ENCODE data around the gene FLT1.

FLT1 gene

GRCh38 chr13:28452755-28453154 is 42.2 kb downstream of the FLT1 start:
- no peak overlapping the region for H3K27ac ChIP-seq (ENCODE audit: extremely low read depth, low read depth, low read length)
- TF ChIP-seq ZNF645 (tag by site-specific recombination; IDR thresholded peaks at IDR 0.05), result no peak
- TF ChIP-seq KLF17 (tag by site-specific recombination; IDR thresholded peaks at IDR 0.05), result no peak
- TF ChIP-seq KLF10 (tag by site-specific recombination; IDR thresholded peaks at IDR 0.05), result no peak
- no peak for TF ChIP-seq ZNF155 (tag by site-specific recombination; IDR thresholded peaks at IDR 0.05)
- TF ChIP-seq INSM2 (tag by site-specific recombination; IDR thresholded peaks at IDR 0.05), result no peak
- no peak for TF ChIP-seq YY1 (tag by site-specific recombination; IDR thresholded peaks at IDR 0.05)
- TF ChIP-seq ZNF792 (tag by site-specific recombination; IDR thresholded peaks at IDR 0.05), result no peak
- peaks cover 0 to 21% of the 10 kb centered on the region in 2 experiments; a peak in 2 of 3 replicates for H3K36me3 ChIP-seq (ENCODE audit: control insufficient read depth in 2 of 2, insufficient read depth in 1 of 2, low read length in 2 of 2)
- ChIA-PET POLR2A (no interaction called here), CTCF (interaction anchor here (0.5 kb wide), 1 partner anchor 17 kb away, joined by 4 read pairs; no protein-coding TSS in a partner anchor)
- peaks cover 12% of the 10 kb centered on the region for H3K4me1 ChIP-seq (ENCODE audit: control insufficient read depth, insufficient read depth, low read length)
- no peaks in the 10 kb centered on the region for H3K9me3 ChIP-seq (ENCODE audit: control insufficient read depth, insufficient read depth, low read depth, low read length)
- H3K4me3 ChIP-seq (ENCODE audit: low read depth, low read length), result no peak overlapping the region

- H3K9me3 ChIP-seq (ENCODE audit: control insufficient read depth, insufficient read depth, low read depth, low read length), result no peaks in the 10 kb centered on the region
- ChIA-PET CTCF (interaction anchor here (0.7 kb wide), 1 partner anchor 323 kb away, joined by 3 read pairs; no protein-coding TSS in a partner anchor), POLR2A (no interaction called here)
- H3K4me3 ChIP-seq (ENCODE audit: low read depth, low read length), result no peak overlapping the region
- H3K36me3 ChIP-seq (ENCODE audit: control insufficient read depth in 2 of 2, insufficient read depth in 1 of 2, low read length in 2 of 2), result peaks cover 0 to 21% of the 10 kb centered on the region in 2 experiments; a peak in 2 of 3 replicates
- no peak overlapping the region; the same call in 1 of the 2 replicates for H3K27ac ChIP-seq (ENCODE audit: extremely low read depth, low read depth, low read length)
- H3K4me1 ChIP-seq (ENCODE audit: control insufficient read depth, insufficient read depth, low read length), result peaks cover 12% of the 10 kb centered on the region
- TF ChIP-seq ZNF174 (tag by site-specific recombination; IDR thresholded peaks at IDR 0.05) (no peak), ZNF629 (tag by site-specific recombination; IDR thresholded peaks at IDR 0.05) (no peak), PRDM6 (tag by site-specific recombination; IDR thresholded peaks at IDR 0.05) (0 out of 2 replicates have a peak, but pooled peaks have one; percentile 28), PBX3 (CRISPR knock-in tag; IDR thresholded peaks at IDR 0.05) (no peak), ZNF76 (tag by site-specific recombination; IDR thresholded peaks at IDR 0.05; ENCODE audit: borderline replicate concordance, low read depth) (no peak), KLF16 (tag by site-specific recombination; IDR thresholded peaks at IDR 0.05) (0 out of 2 replicates have a peak, but pooled peaks have one; percentile 24), ZBTB44 (tag by site-specific recombination; IDR thresholded peaks at IDR 0.05) (peak; percentile 94), ZNF280D (tag by site-specific recombination; IDR thresholded peaks at IDR 0.05) (no peak), ZNF692 (tag by site-specific recombination; IDR thresholded peaks at IDR 0.05) (0 out of 2 replicates have a peak, but pooled peaks have one; percentile 32), KLF17 (tag by site-specific recombination; IDR thresholded peaks at IDR 0.05) (no peak), ZNF785 (tag by site-specific recombination; IDR thresholded peaks at IDR 0.05) (no peak), ZNF707 (tag by site-specific recombination; IDR thresholded peaks at IDR 0.05) (no peak)
These were observed 43.3 kb downstream of the FLT1 start for GRCh38 chr13:28451482-28452217.
